C4-2B (cell line): ENCODE results near the gene NEMF.
"Not testable (repeated sequence)": the region's sequence is repeated elsewhere in the genome, so short reads cannot be mapped to it uniquely, and the experiment has no call there.

Experiments used
- H3K27ac ChIP-seq: fragments of 450-650 bp; 2 replicates; pipeline ENCODE4 v1.5.1; 2017
- CTCF ChIP-seq: fragments of 450-650 bp; conservative IDR thresholded peaks from 2 replicates; pipeline ENCODE4 v1.5.1; 2017; ENCODE audit warnings: mild to moderate bottlenecking
- ZFX ChIP-seq: fragments of 450-650 bp; IDR thresholded peaks from 2 replicates; pipeline ENCODE4 v1.6.1; 2017

Gene NEMF

GRCh38 chr14:49849213-49849847 lies 3.3 kb downstream of the NEMF start:
- no peak overlapping the region for H3K27ac ChIP-seq
- no peak for TF ChIP-seq CTCF
- TF ChIP-seq ZFX: no peak

GRCh38 chr14:49828640-49829039 lies 23.9 kb downstream of the NEMF start:
- no peak overlapping the region for H3K27ac ChIP-seq
- no peak for TF ChIP-seq ZFX
- TF ChIP-seq CTCF: no peak

GRCh38 chr14:49820176-49820575 lies 32.4 kb downstream of the NEMF start:
- H3K27ac ChIP-seq: no peak overlapping the region
- TF ChIP-seq CTCF (no peak), ZFX (no peak)

- no peak for TF ChIP-seq CTCF
Observed at GRCh38 chr14:49816844-49817243, 35.7 kb downstream of the NEMF start.

GRCh38 chr14:49816118-49816517 lies 36.5 kb downstream of the NEMF start:
- not testable (repeated sequence) for H3K27ac ChIP-seq

More at GRCh38 chr14:49816844-49817243, 35.7 kb downstream of the NEMF start:
- no peak overlapping the region for H3K27ac ChIP-seq

- no peak for TF ChIP-seq ZFX
- no peak for TF ChIP-seq CTCF
- no peak overlapping the region for H3K27ac ChIP-seq
Observed at GRCh38 chr14:49808780-49809179, 43.8 kb downstream of the NEMF start.

GRCh38 chr14:49796025-49796424 lies 56.6 kb downstream of the NEMF start:
- TF ChIP-seq ZFX: no peak
- no peak for TF ChIP-seq CTCF
- no peak overlapping the region for H3K27ac ChIP-seq

GRCh38 chr14:49792618-49793017 lies 60.0 kb downstream of the NEMF start:
- TF ChIP-seq ZFX (no peak), CTCF (no peak)
- H3K27ac ChIP-seq: no peak overlapping the region
